Gastroesophageal sphincter (tissue), 4 donors: ENCODE data around the gene TGFBR3L. TPM values are rescaled to one million over a fixed set of nuclear protein-coding genes. Genes with fewer than 3 reads are reported as not detected.
"Not testable (repeated sequence)": the region's sequence is repeated elsewhere in the genome, so short reads cannot be mapped to it uniquely, and the experiment has no call there.

Source experiments
- ATAC-seq: fragments of 150-250 bp; one replicate; pipeline ENCODE4 v1.9.1; 2016; ENCODE audit warnings: mild to moderate bottlenecking, moderate library complexity
- H3K27ac ChIP-seq, 4 donors: fragments of 200-600 bp; sonication (generic) in 3 of 4; 1 replicate in 3 of 4; 2 replicates in 1 of 4; pipeline ENCODE4 v1.5.1; 2016 to 2019
- H3K27me3 ChIP-seq: fragments of 200-600 bp; sonication (generic); one replicate; pipeline ENCODE4 v1.5.1; 2019
- H3K36me3 ChIP-seq, 2 donors: fragments of 200-600 bp; sonication (generic); one replicate each; pipeline ENCODE4 v1.5.1; 2019; ENCODE audit warnings: control low read depth in 1 of 2
- H3K4me1 ChIP-seq, 3 donors: fragments of 200-600 bp; sonication (generic); 1 replicate in 2 of 3; 2 replicates in 1 of 3; pipeline ENCODE4 v1.5.1; 2016 to 2019; ENCODE audit warnings: control low read depth in 2 of 3
- H3K4me3 ChIP-seq, 2 donors: fragments of 200-600 bp; sonication (generic); one replicate each; pipeline ENCODE4 v1.5.1; 2019; ENCODE audit warnings: mild to moderate bottlenecking in 1 of 2, moderate library complexity in 1 of 2
- H3K9me3 ChIP-seq, 3 donors: fragments of 200-600 bp; sonication (generic); one replicate each; pipeline ENCODE4 v1.5.1; 2017 to 2019; ENCODE audit warnings: control low read depth in 2 of 3
- EP300 ChIP-seq: sonication (generic); formaldehyde crosslinking; IDR thresholded peaks from one replicate; pipeline ENCODE4 v1.6.1; 2017; ENCODE audit warnings: antibody characterized with exemption, mild to moderate bottlenecking
- POLR2A ChIP-seq, 2 donors: fragments of 450-650 bp; IDR thresholded peaks; one replicate each; pipeline ENCODE4 v1.6.1; 2017; ENCODE audit warnings: antibody characterized with exemption in 2 of 2, mild to moderate bottlenecking in 2 of 2, moderate library complexity in 1 of 2
- POLR2AphosphoS5 ChIP-seq: sonication (generic); formaldehyde crosslinking; IDR thresholded peaks from one replicate; pipeline ENCODE4 v1.6.1; 2017; ENCODE audit warnings: antibody characterized with exemption
- WGBS, 2 donors: methylation state at CpG; one replicate each; pipeline ENCODE4 v1.1.5; 2018; ENCODE audit warnings: low coverage in 1 of 2; 5-methylcytosine and 5-hydroxymethylcytosine counted together
- total RNA-seq, 4 donors: library from RNA; depleted of rRNA; stranded (reverse); fragments of >200 nt; gene quantifications; one replicate each; pipeline ENCODE4 v1.1.0, GENCODE V29; 2016
- TF ChIP-seq, protein P1 (sequence below), 4 experiments: fragments of 200-600 bp in 2 of 4; fragments of 450-650 bp in 2 of 4; sonication (generic) in 1 of 4; IDR thresholded peaks; one replicate each; pipeline ENCODE4 v1.5.1; 2017 to 2019; ENCODE audit warnings: antibody characterized with exemption in 4 of 4, mild to moderate bottlenecking in 2 of 4, moderate library complexity in 2 of 4

The TGFBR3L gene
- total RNA-seq, 4 donors from 2014 or later: 2.8 to 8.5 (median 5.4) TPM

DNA sequence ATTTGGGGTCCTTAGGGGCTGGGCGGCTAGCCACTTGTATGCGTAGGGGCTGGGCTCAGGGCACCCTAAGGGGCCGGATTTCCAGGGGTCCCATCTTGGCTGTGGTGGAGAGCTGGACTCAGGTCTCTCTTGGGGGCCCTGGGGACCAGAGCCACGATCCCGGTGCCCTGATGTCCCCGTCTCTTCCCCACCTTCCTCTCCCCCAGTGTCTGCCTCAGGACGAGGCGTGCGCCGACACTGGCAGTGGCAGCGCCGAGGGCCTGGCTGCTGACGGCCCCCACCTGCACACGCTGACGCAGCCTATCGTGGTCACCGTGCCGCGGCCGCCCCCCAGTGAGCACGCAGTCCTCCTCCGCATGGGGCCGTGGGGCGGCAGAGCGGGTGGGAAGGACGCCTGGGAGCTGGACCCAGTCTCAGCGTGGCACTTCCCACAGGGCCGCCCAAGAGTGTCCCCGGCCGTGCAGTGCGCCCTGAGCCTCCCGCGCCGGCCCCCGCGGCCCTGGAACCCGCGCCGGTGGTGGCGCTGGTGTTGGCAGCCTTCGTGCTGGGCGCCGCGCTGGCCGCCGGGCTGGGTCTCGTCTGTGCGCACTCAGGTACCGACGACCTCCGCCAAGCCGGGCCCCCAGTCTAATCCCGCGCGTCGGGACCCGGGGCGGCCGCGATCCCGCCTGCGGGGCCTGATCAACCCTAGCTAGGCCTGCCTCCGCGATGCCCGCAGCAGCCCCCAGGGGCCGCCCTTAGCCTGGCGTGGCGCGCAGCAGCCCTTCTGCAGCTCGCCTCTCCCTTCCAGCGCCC is 2.8 kb downstream of the TGFBR3L start:
- Histone ChIP-seq H3K4me3 (peak overlapping the region; percentile 3 to 53), H3K9me3 (no peaks in the 10 kb centered on the region), H3K27me3 (peaks cover 50% of the 10 kb centered on the region), H3K36me3 (peaks cover 0 to 25% of the 10 kb centered on the region in 2 donors), H3K4me1 (peaks cover 0 to 63% (median 43%) of the 10 kb centered on the region in 3 donors), H3K27ac (peak overlapping the region in 3 of 4 donors; percentile 85 to 97 (median 94))
- no peak for TF ChIP-seq EP300
- TF ChIP-seq, protein P1, sequence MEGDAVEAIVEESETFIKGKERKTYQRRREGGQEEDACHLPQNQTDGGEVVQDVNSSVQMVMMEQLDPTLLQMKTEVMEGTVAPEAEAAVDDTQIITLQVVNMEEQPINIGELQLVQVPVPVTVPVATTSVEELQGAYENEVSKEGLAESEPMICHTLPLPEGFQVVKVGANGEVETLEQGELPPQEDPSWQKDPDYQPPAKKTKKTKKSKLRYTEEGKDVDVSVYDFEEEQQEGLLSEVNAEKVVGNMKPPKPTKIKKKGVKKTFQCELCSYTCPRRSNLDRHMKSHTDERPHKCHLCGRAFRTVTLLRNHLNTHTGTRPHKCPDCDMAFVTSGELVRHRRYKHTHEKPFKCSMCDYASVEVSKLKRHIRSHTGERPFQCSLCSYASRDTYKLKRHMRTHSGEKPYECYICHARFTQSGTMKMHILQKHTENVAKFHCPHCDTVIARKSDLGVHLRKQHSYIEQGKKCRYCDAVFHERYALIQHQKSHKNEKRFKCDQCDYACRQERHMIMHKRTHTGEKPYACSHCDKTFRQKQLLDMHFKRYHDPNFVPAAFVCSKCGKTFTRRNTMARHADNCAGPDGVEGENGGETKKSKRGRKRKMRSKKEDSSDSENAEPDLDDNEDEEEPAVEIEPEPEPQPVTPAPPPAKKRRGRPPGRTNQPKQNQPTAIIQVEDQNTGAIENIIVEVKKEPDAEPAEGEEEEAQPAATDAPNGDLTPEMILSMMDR (IDR thresholded peaks at IDR 0.05): peak in 3 of 4 experiments; percentile 65 to 82 (median 65)
- TF ChIP-seq POLR2AphosphoS5: no peak
- TF ChIP-seq POLR2A (IDR thresholded peaks at IDR 0.05): peak in 1 of 2 donors; percentile 40
- ATAC-seq: no peak
- WGBS, 2 donors: 20% methylated on average over 1 of the region's 71 CpGs; no CpG with 5 or more reads in 1 of the 2 donors

DNA sequence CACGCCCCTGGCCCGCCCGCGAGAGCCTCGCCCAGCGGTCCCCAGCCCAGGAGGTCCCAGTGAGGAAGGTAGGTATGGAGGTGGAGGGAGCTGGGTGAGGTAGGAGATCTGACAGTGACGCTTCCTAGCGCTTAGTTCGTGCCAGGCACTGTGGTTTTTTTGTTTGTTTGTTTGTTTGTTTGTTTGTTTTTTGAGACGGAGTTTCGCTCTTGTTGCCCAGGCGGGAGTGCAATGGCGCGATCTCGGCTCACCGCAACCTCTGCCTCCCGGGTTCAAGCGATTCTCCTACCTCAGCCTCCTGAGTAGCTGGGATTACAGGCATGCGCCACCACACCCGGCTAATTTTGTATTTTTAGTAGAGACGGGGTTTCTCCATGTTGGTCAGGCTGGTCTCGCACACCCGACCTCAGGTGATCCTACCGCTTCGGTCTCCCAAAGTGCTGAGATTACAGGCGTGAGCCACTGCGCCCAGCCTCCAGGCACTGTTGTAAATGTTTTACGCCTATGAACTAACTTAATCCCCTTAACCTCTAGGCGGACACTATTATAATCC is 3.5 kb downstream of the TGFBR3L start:
- H3K9me3 ChIP-seq, ATAC-seq: not testable (repeated sequence)
- Histone ChIP-seq H3K27me3 (peaks cover 50% of the 10 kb centered on the region), H3K4me1 (peaks cover 0 to 70% (median 45%) of the 10 kb centered on the region in 3 donors), H3K36me3 (peaks cover 0 to 25% of the 10 kb centered on the region in 2 donors), H3K27ac (peak overlapping the region in 3 of 4 donors; percentile 94 to 97 (median 94)), H3K4me3 (peak overlapping the region in 1 of 2 donors; percentile 53)
- WGBS, 2 donors: 32 to 40% methylated on average over 5 to 18 of the region's 29 CpGs

DNA sequence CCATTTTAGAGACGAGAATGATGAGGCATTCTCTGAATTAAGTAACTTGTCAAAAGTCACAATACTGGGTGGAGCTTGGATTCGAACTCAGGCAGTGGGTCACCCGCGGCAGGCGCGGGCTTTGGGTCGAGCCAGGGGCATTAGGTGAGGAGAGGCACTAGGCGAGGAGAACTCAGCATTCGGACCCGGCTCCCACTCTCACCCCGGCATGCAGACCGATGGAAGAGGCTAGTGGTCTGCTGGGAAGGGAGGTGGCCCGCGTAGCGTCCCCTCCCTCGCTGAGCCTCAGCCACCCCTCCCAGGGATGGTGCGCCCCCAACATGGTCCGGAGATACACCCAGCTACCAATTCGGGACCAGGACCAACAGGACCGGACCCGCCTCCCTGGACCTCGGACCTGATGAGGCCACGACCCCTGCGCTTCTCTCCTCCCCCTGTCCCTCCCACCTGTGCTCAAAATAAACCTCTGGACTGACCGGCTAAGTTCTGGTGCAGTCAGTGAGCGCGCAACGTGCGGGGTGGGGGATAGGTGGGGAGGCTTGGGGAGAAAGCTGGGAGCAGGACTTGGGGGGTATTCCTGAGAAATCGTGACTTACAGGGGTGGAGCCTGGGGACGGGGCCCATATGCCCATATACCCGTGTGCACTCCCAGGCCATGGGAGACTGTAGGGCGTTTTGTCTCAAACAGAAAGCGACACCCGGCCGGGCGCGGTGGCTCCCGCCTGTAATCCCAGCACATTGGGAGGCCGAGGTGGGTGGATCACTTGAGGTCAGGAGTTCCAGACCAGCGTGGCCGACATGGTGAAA is 4.2 kb downstream of the TGFBR3L start:
- Histone ChIP-seq H3K27ac (peak overlapping the region in 3 of 4 donors; percentile 94 to 97 (median 94)), H3K4me3 (peak overlapping the region in 1 of 2 donors; percentile 64), H3K27me3 (peaks cover 50% of the 10 kb centered on the region), H3K9me3 (no peaks in the 10 kb centered on the region), H3K4me1 (peaks cover 0 to 77% (median 45%) of the 10 kb centered on the region in 3 donors), H3K36me3 (peaks cover 0 to 20% of the 10 kb centered on the region in 2 donors)
- ATAC-seq: no peak
- no peak for TF ChIP-seq EP300
- TF ChIP-seq, protein P1 (IDR thresholded peaks at IDR 0.05): no peak
- TF ChIP-seq POLR2AphosphoS5: no peak
- TF ChIP-seq POLR2A (IDR thresholded peaks at IDR 0.05): no peak
- 57 to 61% methylated on average over 2 to 8 of the region's 42 CpGs for whole genome bisulfite sequencing, 2 donors

DNA sequence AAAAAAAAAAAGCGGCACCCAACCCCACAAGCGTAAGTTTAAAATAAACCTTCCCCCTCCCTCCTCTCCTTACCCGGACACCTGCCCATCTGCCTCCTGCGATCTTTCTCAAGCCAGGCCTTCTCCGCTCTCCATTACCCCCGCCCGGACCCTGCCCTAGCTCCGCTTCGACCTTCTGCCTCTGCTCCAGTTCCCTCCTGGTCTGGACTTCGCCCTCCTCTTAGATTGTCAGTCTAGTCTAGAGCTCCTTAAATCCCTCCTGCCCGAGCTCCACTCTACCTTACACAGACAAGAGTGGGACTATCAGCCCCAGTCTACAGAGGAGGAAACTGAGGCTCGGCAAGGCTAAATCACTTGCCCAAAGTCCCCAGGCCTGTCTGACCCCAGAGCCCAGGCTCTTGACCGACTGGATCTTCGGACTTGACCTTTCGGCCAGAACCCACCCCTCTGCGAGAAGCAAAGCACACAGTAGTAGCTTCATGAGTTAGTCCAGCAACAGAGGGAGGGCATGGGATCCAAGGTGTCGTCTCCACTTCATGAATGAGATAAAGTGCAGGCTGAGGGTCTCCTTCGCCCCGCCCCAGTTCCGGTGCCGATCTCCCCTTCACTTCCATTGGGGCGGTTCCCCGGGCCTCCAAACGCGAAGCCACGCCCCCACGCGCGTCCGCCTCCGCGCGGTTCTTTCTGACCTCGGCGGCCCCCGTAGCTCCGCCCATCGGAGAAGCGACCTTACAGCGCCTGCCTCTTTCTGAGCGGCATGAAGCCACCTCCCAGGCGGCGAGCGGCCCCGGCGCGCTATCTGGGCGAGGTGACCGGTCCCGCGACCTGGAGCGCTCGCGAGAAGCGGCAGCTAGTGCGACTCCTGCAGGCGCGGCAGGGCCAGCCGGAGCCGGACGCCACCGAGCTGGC is 5.2 kb downstream of the TGFBR3L start, which contains the start of gene SNAPC2:
TSS of gene SNAPC2 (plus strand) at position 729 of the 909 bp plus-strand sequence. CDS start at position 758, 29 bp downstream.
- whole genome bisulfite sequencing, 2 donors: 24 to 42% methylated on average over 16 of the region's 62 CpGs
- TF ChIP-seq, protein P1 (IDR thresholded peaks at IDR 0.05): peak in 1 of 4 experiments; percentile 27
- TF ChIP-seq EP300: no peak
- TF ChIP-seq POLR2AphosphoS5: peak; percentile 92
- peak; percentile 37 to 51 for TF ChIP-seq POLR2A (IDR thresholded peaks at IDR 0.05)

More for the DNA sequence above, 5.2 kb downstream of the TGFBR3L start, which contains the start of gene SNAPC2:
- Histone ChIP-seq H3K4me1 (peaks cover 0 to 87% (median 52%) of the 10 kb centered on the region in 3 donors), H3K9me3 (no peaks in the 10 kb centered on the region), H3K36me3 (peaks cover 0 to 19% of the 10 kb centered on the region in 2 donors), H3K27me3 (peaks cover 42% of the 10 kb centered on the region), H3K4me3 (peak within 1 kb of the TSS; percentile 57 to 64), H3K27ac (peak within 1 kb of the TSS; percentile 66 to 97 (median 94))
- peak; percentile 78 for ATAC-seq
